Amygdala (tissue), 56 donors: ENCODE measurements around the gene SLC6A11.

Experiments used
- DNase-seq, 56 donors: peaks; one replicate each; lab custom pipeline; 2025; lab: John Stamatoyannopoulos, UW

Gene SLC6A11

DNA sequence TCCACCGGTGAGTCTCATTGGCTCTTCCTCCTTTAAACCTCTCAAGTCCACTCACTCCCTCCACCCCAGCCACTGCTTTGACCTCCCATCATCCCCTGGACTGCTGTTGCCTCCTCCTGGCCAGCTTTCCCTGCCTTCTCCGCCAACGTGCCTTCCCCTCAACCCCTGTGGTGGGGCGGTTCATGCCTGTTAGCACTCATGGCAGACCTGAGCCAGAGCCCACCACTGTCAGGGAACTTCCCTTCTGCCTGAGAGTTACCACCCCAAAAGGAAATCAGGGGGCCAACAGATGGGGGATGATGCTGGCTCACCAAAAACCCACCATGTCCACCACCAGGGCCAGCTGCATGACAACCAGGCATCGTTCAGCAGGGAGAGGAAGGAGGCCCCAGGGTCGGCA lies 132.3 kb downstream of the SLC6A11 start:
- DNase-seq: no peak

DNA sequence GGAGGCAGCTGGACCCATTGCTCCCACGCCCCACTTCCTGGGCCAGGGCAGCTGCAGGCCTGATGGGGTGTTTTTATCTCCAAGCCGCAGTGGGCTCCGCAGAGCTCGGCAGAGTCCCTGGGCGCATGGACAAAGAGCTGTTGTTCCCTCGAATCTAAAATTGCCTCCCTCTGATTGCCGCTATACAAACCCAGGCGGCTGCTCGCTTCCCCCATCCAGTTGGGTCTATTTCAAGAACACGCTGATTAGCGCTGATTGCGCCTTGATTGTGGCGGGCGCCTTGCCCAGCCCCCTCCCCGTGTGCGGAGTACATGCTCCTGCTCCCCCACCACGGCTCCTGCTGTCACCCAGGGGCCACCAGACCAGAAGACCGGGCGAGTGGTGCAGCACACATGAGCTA lies 133.2 kb downstream of the SLC6A11 start:
- peak in 50 of 56 donors; percentile 10 to 84 (median 57) for DNase-seq

DNA sequence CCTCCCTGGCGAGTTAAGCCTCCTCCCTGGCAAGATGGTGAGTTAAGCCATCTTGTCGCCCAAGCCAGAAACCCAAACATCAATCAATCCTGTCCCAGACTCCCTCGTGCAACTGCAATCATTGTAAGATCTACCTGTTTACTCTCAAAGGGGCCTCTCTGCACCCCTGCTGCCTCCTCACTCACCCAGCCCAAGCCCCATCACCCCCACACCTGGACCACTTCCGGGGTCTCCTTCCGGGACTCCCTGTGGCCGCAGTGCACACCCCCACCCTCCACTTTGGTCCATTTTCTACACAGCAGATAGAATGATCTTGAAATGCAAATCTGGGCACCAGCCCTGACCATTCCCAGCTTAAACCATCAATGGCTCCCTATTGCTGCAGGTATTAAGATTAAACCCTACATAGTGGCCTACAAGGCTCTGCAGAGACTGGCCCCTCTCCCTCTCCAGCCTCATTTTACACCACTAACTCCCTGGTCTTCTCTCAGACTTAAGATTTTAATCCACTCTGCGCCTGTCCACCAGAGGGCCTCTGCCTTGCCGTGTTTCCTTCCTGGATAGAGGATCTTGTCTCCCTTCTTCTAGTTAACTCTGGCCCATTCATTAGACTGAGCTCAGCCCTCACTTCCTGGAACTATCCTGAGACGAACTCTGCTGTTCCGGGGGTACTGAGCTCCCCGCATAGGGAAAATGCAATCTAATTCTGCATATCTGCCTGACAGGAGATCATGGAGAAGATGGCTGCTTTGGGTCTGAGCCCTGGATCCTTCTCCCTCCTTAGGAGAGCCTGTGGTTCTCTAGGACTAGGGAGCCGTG lies 134.7 kb downstream of the SLC6A11 start:
- DNase-seq: peak in 31 of 56 donors; percentile 9 to 78 (median 36)

DNA sequence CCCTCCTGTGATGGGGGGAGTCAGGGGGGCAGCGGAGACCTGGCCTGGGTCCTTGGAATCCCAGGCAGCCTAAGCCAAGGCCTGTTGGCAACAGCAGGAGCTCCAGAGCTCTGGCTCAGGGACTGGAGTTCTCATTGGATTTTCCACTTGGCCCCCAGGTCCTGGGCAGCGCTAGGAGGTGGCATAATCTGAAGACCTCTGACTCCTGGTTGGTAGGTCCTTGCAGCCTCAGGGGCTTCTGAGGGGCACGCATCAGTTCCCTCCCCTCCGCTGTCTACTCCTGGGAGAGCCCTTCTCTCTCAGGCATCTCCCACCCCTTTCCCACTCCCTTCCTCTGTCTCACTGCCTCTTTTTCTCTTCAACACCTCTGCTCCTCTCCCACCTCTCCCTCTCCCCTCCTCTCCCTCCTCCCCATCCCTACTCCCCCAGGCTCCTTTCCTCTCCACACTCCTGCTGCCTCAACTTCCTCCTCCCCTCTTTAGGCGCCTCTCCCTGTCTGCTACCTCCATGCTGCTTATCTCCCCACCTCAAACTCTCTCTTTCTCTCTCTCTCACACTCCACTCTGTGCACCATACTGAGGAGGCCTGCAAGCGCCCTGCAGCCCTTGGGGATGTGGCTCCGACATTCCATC lies 135.4 kb downstream of the SLC6A11 start:
- peak in 3 of 56 donors; percentile 19 to 27 (median 21) for DNase-seq

DNA sequence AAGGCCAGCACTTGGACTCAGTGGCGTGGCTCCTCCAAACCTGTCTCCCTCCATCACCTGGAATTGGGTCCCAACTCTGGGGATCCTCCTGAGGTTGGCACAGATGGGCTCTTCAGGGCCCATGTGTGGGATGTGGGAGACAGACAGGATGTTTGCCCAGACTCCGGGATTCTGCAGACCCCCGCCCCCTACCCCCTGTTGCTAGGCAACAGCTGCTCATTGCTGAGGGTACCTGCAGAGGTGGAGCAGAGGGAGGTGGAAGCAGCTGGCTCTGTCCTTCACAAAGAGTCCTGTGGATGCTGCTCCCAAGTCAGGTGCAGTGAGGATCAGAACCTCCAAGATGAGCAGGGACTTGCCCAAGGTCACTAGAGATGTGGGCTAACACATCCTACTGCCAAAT lies 136.5 kb downstream of the SLC6A11 start:
- DNase-seq: no peak

DNA sequence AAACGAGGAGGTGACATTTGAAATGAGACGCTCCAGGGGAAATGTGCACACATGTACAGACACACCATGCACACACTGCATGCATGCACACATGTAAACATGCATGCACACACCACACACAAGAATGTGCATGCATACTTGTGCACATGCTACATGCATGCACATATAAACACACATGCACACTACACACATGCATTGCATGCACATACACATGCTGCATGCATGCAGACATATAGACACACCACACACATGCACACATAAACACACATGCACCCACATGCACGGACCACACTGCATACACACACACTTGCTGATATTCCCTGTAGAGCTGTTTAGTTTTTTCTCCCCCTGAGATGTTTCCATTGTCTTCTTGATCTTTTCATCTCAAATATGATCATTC lies 138.7 kb downstream of the SLC6A11 start:
- DNase-seq: no peak

DNA sequence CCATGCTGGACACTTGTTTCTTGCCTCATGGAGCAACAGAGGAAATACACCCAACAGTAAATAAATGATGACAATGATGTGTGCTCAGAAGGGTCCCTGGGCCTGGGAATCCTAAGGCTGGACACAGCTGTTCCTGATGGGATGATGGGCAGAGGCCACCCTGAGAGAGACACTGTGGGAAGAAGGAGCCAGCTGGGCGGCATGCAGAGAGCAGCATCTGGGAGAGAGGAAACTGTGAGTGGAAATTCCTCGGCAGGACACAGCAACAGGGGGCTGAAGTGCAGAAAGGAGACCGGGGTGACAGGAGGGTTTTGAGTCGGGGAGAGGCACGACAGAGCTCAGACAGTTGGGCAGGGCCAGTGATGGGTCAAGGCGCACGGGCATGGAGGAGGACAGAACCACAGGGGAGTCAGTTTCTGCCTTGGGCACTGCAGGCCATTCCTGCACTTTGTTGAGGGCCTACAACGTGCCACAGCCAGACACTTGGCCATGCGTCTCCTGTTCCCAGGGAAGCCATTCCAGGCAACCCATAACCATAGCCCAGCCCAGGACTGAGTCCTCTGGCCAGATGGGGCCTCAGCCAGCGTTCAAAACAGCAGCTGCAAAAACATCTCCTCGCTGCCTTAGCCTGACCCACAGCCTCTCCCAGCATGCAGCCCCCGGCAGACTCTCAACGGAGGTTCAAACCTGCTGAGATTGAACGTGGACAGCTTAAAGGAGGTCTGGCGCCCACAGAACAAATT lies 139.9 kb downstream of the SLC6A11 start:
- peak in 3 of 56 donors; percentile 16 to 32 (median 23) for DNase-seq

DNA sequence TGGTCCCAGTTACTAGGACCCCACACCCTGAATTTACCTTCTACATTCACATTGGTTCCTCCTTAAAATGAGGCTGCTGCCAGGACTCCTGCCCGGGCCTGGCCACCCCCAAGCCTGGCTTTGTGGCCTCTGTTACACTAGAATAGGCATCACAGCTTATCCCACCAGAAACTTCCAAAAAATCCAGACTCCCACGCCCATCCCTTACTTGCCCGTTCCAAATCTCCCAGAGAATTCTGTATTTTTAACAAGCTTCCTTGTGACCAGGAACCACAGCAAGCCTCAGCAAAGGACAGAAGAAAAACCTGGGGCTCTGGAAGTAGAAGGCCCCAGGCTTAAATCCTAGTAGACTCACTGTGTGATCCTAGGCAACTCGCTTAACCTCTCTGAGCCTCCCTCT lies 140.5 kb downstream of the SLC6A11 start:
- no peak for DNase-seq

DNA sequence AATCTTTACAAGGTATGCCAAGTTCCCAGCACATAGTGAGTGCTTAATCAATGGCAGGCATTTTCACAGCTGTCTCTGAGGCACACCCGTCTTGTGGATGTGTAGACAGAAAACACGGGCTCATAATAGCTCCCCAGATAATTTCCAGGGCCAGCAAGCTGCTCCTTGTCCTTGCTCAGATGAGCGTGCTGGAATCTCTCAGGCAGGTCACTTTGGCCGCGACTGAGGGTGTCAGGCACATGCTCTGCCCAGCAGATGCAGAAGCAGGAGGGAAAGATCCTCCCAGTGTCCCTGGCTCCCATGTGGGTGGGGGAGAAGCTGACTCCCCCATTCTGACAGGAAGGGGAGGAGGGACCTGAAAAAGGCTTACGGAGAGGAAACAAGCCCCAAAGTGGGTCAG lies 141.0 kb downstream of the SLC6A11 start:
- no peak for DNase-seq

DNA sequence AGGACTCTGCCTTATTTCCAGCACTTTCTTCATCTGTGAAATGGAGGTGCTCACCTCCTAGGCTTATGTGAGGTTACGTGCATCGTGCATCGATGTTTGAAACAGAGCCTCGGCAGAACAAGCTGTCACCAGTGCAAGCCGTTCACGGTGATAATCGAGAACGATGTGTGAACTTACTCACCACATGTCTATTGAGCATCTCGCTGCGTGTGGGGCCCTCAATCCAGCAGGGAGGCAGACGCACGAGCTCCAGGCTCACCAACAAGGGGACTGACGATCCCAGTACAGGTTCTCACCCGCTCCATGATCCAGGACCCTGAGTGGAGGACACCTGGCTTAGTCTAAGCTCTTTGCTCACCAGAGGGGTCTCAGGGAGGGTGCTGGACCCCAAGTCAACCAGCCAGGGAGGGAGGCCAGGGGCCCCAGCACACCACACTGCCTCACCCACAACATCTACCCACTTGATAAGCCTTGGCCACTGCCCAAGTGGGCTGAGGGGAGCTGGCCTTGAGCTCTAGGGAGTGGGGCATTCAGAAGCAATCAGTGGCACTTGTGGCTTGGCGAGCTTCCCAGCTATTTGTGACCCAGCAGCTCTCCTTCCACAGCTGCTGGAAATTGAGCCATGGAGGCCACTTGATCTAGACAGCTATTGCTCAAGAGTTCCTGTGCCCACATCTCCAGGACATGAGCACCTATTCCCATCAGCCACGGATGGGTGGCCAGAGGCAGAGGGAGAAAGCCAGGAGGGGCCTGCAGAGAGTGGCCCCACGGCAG lies 142.1 kb downstream of the SLC6A11 start:
- DNase-seq: peak in 10 of 56 donors; percentile 20 to 56 (median 28)

DNA sequence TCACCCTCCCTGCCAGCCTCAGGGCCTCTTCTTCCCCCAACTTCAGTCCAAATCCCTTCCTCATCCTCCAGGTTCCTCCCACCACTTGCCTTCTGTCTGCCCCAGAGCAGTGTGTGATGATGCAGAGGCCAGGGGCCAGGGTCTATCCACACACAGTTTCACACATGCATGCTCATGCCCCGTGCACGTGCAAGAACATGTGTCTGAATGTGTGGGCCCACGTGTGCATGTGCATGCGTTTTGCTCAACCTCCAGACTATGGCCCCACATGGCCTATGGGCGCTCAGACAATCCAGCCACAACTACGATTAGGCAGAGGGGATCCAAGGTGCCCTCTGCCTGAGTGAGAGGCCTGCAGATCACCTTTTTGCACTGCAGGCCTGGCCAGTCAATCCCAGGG lies 144.2 kb downstream of the SLC6A11 start:
- DNase-seq: no peak

DNA sequence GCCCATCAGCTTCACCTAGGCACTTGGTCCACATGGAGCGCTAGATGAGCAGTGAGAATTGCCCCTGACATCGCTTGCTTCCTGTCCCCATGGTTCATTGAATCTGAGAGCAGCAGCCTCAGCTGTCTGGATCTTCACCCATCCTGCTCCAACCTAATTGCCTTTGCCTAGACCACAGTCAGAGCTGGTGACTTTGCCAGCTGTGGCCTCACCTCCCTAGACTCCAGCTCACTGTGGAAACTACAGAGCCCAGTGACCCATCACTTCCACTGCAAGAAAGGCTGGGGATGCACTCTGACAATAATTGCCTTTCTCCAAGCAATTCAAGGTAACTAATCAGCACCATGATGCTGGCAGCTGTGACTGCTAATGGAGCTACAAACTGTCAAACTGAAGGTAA lies 145.9 kb downstream of the SLC6A11 start:
- no peak for DNase-seq

DNA sequence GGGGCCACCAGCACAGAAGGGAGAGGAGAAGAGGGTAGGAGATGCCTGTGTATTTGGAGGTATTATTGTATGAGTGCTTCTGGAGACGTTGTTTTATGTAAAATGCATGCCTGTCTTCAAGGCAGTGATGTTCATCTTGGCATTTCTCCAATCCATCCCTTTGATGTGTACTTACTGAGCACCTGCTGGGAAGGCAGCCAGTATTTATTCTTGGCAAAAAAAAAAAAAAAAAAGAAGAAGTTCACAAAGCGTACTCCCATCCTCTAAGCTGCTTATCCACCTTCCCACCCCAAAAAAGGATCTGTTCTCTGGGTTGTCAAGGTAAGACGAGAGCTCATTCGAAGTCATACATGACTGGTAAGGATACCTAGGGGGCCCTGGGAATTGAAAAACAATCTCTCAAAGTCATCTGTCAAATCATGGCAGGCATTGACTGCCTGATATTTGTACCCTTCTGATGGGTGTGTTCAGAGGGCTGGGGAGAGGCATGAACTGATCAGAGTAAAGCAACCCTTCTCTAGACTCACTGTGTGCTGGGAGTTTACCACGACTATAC lies 146.5 kb downstream of the SLC6A11 start:
- no peak for DNase-seq

DNA sequence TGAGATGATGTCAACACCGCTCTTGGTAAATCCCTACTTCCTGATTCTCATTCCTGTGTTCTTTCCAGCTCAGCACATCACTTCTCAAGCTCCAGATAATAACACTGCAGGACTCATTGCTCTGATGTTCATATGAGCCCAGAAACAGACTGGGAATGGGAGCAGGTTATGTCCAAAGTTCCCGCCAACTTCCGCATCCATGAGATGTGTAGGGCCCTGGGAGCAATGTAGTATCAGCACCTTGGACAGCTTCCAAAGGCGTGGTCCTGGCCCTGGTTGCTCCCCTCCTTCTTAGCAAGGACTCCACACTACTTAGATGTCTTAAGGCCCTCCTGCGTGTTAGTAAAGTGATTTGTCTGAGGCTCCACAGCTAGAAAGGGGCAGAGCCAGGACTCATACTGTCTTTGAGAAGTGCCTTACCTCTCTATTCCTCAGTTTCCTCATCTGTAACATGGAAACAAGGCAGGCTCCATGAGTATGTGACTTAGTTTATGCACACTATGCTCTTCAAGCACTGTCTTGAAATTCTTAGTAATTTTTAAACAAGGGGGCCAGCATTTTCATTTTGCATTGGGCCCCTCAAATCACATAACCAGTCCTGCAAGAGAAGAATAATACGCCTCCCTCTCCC lies 148.6 kb downstream of the SLC6A11 start:
- no peak for DNase-seq

DNA sequence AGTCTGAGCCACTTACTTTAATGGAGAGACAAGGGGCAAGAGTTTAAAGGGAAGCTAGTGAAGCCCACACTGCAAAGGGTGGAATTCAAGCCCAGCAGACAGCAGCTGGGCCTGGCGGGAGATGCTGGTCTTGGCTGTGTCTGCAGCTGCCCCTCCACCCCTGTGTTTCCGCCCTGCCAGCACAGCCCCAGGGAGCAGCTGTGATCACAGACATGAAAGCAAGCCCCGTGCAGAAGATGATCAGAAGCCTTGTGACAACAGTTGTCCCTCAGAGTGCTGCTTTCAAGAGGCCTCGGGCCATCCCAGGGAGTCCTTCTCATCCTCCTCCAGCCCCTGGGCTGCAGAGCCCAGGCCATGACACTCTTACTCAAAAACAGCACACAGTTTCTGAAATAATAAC lies 152.4 kb downstream of the SLC6A11 start:
- peak in 42 of 56 donors; percentile 16 to 83 (median 53) for DNase-seq

DNA sequence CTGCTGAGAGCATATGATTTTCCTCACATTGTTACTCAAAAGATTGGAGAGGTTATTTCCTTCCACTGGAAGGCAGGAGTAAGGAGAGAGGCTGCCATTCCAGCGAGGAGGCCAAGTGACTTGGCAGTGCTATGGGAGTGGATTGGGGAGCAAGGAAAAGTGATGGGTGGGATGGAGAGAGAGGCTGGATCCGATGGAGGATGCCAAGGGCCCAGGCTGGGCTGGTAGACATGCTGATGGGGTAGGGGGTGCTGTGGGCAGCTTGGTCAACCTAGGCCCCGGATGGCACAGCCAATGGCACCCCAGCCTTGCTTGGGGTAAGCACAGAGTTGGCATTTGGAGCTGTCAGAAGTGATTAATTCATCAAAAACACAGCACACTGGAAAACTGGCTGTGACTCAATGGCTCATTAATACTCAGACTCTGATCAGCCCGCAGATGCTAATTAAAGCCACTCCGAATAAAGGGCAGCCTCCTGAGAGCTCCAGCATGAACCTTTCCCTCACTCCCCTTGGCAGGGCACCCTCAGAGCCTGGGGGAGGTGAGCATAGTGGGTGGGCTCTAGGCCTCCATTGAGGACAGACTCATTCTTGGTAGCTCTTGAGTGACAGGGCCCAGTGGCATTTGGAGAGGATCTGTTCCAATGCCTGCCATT lies 154.4 kb downstream of the SLC6A11 start:
- DNase-seq: peak in 11 of 56 donors; percentile 9 to 60 (median 47)

DNA sequence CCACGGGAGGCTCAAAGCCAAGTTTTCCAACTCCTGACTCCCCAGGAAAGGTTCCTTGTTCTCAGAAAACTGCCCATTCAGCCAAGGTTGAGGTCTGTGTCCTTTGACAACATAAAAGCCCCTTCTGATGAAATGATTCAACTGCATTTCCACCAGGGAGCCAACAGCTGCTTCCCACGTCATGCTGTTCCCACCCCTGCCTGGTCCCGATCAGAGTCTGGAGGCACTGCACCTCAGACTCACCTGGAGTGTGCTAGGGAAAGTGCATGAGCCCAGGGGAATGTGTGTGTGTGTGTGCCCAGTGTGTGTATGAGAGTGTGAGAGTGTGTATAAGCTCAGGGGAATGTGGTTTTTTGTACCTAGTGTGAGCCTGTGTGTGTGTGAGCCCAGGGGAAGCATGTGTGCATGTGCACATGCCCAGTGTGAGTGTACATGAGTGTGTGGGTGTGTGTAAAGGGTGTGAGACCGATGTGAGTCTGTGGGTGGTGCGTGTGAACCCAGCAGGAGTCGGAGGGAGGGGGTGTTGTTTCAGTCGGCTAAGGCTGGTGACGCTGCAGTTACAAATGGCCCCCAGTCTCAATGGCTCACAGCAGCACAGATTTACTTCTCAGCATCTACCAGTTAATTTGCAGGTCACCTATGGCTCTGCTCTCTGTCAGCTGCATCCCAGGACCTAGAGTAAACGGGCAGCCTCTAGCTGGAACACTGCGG lies 156.2 kb downstream of the SLC6A11 start:
- DNase-seq: no peak

DNA sequence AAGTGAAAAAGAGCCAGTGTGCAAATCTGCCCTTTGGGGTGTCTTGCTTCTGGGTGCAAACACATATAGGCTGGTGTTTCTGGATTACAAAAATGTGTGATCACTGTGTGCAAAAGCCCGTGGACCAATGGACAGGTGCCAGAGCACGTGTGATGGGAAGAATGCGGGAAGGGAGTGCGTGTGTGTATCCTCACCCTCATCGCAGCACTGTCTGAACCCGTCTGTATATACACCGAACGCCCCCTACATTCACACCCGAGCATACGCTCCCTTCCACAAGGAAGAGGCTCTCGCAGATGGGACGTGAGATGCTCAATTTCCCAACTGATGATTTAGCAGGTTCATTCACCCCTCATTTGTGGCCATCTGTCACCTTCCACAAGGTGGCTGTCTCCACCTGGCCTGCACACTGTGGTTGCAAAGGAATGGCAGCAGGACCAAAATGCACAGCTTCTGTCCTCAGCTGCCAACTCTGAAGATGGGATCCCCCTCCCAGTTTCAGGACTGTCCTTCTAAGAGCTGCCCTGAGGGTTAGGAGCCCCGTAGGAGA lies 157.1 kb downstream of the SLC6A11 start:
- DNase-seq: no peak
